GM18861 (cell line): Measurements from ENCODE around the gene MYOD1.

ENCODE experiments used
- ATAC-seq: cut with Tn5 transposase; IDR thresholded peaks from one replicate; pipeline ENCODE4 v1.9.1; 2021; ENCODE audit not compliant: unreplicated experiment

Gene MYOD1

GRCh38 chr11:17734418-17734911 is 15.1 kb downstream of the MYOD1 start, which contains the start of gene KCNC1:
KCNC1 (plus strand) TSS chr11:17734781; CDS start chr11:17736003, 1,222 bp downstream.
- ATAC-seq: no peak

- no peak for ATAC-seq
Measured at GRCh38 chr11:17734986-17735817, 15.8 kb downstream of the MYOD1 start.

- ATAC-seq: no peak
Measured at GRCh38 chr11:17735818-17736578, 16.6 kb downstream of the MYOD1 start.

GRCh38 chr11:17736579-17736893 is 17.2 kb downstream of the MYOD1 start:
- ATAC-seq: no peak

GRCh38 chr11:17736930-17737817 is 17.8 kb downstream of the MYOD1 start:
- ATAC-seq: no peak

GRCh38 chr11:17738151-17738973 is 19.0 kb downstream of the MYOD1 start:
- ATAC-seq: no peak

GRCh38 chr11:17739945-17740338 is 20.6 kb downstream of the MYOD1 start:
- no peak for ATAC-seq

GRCh38 chr11:17740649-17741235 is 21.4 kb downstream of the MYOD1 start:
- ATAC-seq: no peak

GRCh38 chr11:17741487-17741886 is 22.1 kb downstream of the MYOD1 start:
- no peak for ATAC-seq

- no peak for ATAC-seq
Measured at GRCh38 chr11:17742019-17742418, 22.6 kb downstream of the MYOD1 start.

- ATAC-seq: no peak
Measured at GRCh38 chr11:17743026-17743807, 23.8 kb downstream of the MYOD1 start.

- no peak for ATAC-seq
Measured at GRCh38 chr11:17743808-17744119, 24.4 kb downstream of the MYOD1 start.

GRCh38 chr11:17744151-17744940 is 25.0 kb downstream of the MYOD1 start:
- ATAC-seq: no peak

GRCh38 chr11:17745023-17745772 is 25.8 kb downstream of the MYOD1 start:
- ATAC-seq: no peak

GRCh38 chr11:17746096-17746495 is 26.7 kb downstream of the MYOD1 start:
- no peak for ATAC-seq

GRCh38 chr11:17747131-17747955 is 28.0 kb downstream of the MYOD1 start:
- ATAC-seq: no peak

GRCh38 chr11:17748044-17748443 is 28.7 kb downstream of the MYOD1 start:
- ATAC-seq: no peak
